ENCODE data around the gene CENPO.

The CENPO gene

GRCh38 chr2:24866946-24867345, 73.7 kb downstream of the CENPO start:
- DNase-seq: no peak

GRCh38 chr2:24870440-24870839, 77.2 kb downstream of the CENPO start:
- no peak for DNase-seq

DNA sequence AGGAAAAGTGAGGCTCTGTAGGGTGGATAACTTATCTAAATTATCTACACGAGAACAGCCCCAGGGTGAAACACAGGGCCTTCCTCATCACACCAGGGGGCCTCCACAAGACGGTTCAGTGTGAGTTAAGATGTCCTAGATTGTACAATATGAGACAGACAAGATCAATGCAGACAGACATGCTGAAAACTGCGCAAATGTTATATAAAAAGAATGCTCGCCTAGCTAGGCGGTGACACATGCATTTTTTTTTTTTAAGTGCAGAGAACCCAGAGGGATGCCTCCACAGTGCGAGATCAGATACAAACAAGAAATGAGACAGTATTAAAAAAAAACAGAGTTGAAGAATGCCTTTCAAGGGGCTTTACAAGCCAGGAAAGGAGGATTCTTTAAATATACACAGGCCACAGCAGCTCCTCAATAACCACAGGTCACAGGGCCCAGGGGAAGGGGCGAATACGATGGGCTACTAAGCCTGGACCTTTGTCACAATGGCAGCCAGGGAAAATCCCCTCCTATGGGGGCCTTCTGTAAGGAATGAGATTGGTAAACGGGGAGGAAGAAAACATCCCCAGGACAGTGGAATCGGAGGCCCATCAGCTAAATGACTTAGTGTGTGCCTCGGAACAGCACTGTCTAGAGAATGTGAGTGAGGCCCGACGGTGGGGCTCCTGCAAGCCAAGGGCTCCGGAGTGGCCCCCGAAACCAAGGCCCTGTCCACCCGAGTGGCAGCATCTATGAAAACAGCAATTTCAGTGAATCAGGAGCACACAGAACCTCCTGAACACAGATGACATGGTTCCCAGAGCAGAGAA, 77.9 kb downstream of the CENPO start:
- DNase-seq: no peak

- no peak for DNase-seq
These were observed 78.7 kb downstream of the CENPO start for GRCh38 chr2:24871852-24872333.
